Chondrocyte (in vitro differentiated cells): ENCODE data around the gene CORO1C. TPM values are rescaled to one million over a fixed set of nuclear protein-coding genes. Genes with fewer than 3 reads are reported as not detected.

Experiments used
- DNase-seq: peaks from one replicate; pipeline ENCODE4 v3.0.0; 2021; ENCODE audit warnings: mixed read lengths, low spot score
- H3K27ac Mint-ChIP-seq: one replicate; pipeline ENCODE4 v1.8.0; 2021; ENCODE audit warnings: mild to moderate bottlenecking, moderate library complexity, mixed read lengths; ENCODE audit not compliant: unreplicated experiment
- H3K27me3 Mint-ChIP-seq: 2 replicates; pipeline ENCODE4 v1.8.0; 2021; ENCODE audit warnings: low read depth, mixed read lengths
- H3K36me3 Mint-ChIP-seq: 2 replicates; pipeline ENCODE4 v1.8.0; 2021; ENCODE audit warnings: low read depth, mixed read lengths
- H3K4me1 Mint-ChIP-seq: 2 replicates; pipeline ENCODE4 v1.8.0; 2021; ENCODE audit warnings: low read depth, mild to moderate bottlenecking, mixed read lengths
- H3K4me3 Mint-ChIP-seq: one replicate; pipeline ENCODE4 v1.8.0; 2021; ENCODE audit warnings: mild to moderate bottlenecking, moderate library complexity, mixed read lengths; ENCODE audit not compliant: unreplicated experiment
- H3K9me3 Mint-ChIP-seq: 2 replicates; pipeline ENCODE4 v1.8.0; 2021; ENCODE audit warnings: low read depth, mixed read lengths
- total RNA-seq: library from RNA; stranded (reverse); gene quantifications from 3 replicates; pipeline ENCODE4 v1.2.1, GENCODE V29; 2021
- TF ChIP-seq, protein P1 (sequence below): fragments of 200-600 bp; sonication (generic); IDR thresholded peaks from 2 replicates; pipeline ENCODE4 v1.5.0; 2021; ENCODE audit warnings: antibody characterized with exemption, mild to moderate bottlenecking, moderate library complexity

CORO1C gene
- total RNA-seq, 1 donor from 2014 or later = 336 TPM

DNA sequence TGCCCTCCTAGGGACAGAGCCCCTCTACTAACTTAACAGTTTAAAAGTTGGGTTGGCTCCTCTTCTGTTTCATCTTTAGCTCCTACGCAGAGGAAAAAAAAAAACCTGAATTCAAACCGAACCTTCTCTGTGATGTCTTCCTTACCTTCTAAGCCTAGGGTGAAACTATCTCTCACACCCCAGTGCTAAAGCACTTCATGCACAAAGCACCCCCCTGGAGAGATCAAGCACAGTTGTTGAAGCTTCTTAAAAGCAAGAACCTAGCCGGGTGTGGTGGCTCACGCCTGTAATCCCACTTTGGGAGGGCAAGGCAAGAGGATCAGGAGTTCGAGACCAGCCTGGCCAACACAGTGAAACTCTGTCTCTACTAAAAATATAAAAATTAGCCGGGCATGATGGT is 37.6 kb downstream of the CORO1C start:
- H3K9me3 Mint-ChIP-seq = no peaks in the 10 kb centered on the region
- TF ChIP-seq, protein P1, sequence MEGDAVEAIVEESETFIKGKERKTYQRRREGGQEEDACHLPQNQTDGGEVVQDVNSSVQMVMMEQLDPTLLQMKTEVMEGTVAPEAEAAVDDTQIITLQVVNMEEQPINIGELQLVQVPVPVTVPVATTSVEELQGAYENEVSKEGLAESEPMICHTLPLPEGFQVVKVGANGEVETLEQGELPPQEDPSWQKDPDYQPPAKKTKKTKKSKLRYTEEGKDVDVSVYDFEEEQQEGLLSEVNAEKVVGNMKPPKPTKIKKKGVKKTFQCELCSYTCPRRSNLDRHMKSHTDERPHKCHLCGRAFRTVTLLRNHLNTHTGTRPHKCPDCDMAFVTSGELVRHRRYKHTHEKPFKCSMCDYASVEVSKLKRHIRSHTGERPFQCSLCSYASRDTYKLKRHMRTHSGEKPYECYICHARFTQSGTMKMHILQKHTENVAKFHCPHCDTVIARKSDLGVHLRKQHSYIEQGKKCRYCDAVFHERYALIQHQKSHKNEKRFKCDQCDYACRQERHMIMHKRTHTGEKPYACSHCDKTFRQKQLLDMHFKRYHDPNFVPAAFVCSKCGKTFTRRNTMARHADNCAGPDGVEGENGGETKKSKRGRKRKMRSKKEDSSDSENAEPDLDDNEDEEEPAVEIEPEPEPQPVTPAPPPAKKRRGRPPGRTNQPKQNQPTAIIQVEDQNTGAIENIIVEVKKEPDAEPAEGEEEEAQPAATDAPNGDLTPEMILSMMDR = no peak
- no peak overlapping the region for H3K4me3 Mint-ChIP-seq
- H3K36me3 Mint-ChIP-seq = peaks cover 27% of the 10 kb centered on the region
- H3K27me3 Mint-ChIP-seq = no peaks in the 10 kb centered on the region
- H3K27ac Mint-ChIP-seq = peak overlapping the region; percentile 90
- peaks cover 88% of the 10 kb centered on the region for H3K4me1 Mint-ChIP-seq
- DNase-seq = no peak

DNA sequence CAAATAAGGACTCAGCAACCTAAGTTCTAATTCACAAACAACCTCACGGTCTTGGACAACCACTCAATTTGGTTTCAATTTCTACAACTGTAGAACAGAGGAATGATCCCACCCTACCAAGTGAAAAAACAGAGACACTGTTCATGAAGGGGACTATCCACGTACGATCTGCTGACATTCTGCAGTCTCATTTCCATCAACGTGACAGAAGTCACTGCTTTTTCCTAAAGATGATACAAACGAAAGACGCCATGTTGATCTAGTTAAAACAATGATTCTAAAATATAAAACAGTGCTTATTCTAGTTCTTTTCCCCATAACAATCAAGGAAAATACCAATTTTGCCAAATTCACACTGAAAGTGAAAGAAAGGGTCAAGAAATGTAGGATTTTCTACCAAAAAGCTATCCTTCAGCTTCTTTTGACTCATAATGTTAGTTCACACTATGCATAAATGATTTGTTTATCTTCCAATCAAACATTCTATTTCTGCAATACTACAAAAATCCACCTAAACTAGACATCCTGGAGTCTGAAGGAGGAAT is 38.1 kb downstream of the CORO1C start:
- H3K27ac Mint-ChIP-seq = peak overlapping the region; percentile 97
- TF ChIP-seq, protein P1 = no peak
- peaks cover 91% of the 10 kb centered on the region for H3K4me1 Mint-ChIP-seq
- peaks cover 24% of the 10 kb centered on the region for H3K36me3 Mint-ChIP-seq
- H3K27me3 Mint-ChIP-seq = no peaks in the 10 kb centered on the region
- no peaks in the 10 kb centered on the region for H3K9me3 Mint-ChIP-seq
- no peak for DNase-seq
- no peak overlapping the region for H3K4me3 Mint-ChIP-seq

DNA sequence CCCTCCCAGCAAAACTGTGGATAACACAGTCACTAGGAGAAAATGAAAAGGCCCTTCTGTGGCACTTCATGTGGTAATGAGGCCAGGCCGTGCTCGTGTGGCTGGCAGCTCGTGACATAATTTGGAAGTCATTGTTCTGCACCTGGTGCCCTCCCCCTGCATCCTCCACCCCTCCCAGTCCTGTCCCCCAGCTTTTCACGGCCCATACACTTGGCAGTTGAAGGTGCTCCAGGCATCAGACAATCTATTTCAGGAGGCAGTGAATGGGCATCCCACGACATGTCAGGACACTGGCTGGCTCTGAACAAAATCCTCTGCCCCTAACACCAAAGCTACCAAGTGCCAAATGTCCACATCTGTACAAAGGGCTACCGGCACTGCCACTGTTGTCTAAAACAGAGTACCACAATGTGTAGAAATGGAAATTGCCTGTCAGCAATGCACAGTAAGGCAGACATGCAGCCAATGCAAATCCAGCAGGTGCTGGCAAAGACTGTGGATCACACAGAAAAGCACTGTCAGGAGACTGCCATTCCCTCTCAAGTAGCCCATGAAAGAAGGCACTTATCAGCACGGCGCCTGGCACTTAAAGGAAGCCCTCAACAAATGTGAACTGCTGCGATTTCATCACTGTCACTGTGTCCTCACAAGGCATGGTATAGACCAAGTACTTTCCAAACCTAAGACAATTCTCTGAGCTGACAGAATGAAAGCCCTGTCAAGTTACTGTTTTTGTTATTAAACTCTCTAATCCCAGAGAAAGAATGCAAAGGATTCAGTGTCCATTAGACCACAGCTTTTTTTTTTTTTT is 39.1 kb downstream of the CORO1C start:
- Mint-ChIP-seq H3K27me3 (no peaks in the 10 kb centered on the region), H3K27ac (peak overlapping the region; percentile 97), H3K4me3 (peak overlapping the region; percentile 55), H3K4me1 (peaks cover 88% of the 10 kb centered on the region), H3K9me3 (no peaks in the 10 kb centered on the region), H3K36me3 (peaks cover 18% of the 10 kb centered on the region)
- no peak for DNase-seq
- TF ChIP-seq, protein P1 = no peak

DNA sequence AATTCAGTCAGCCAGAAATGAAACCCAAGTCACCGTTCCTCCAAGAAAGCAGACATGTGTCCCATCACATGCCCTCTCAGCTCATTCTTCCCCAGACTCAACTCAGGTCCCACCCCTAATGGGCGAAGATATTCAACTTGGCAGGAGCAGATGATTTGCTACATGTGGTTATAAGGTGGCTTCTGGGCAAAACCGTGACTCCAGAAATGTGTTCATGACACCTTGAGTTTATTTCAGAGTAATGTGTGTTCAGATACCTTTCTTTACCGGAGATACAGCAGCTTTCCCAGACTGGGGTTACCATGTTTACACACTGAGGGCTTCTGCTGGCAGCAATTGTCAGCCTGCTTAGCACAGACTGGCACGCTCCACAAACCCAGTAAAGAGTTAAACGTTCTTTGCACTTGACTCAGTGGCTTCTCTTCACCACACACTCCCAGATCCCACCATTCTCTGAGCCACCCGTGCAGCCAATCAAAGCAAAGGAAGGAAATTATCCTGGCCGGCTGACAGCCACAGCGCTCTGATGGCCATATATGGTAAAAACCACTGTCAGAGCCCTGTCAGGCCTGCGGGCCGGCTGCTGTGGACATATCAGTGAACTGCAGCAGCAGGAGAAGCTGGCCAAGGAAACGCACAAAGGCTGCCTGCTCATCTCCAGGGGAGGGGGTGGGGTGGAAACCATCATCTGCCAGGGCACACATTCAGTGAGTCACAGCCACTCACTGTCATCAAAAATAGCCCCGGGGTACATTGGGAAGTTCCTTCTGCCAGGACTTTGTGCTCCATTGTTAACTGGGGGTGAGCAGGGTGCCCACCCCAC is 39.9 kb downstream of the CORO1C start:
- Mint-ChIP-seq H3K4me1 (peaks cover 88% of the 10 kb centered on the region), H3K27ac (peak overlapping the region; percentile 97), H3K27me3 (no peaks in the 10 kb centered on the region), H3K4me3 (peak overlapping the region; percentile 55), H3K9me3 (no peaks in the 10 kb centered on the region), H3K36me3 (peaks cover 17% of the 10 kb centered on the region)
- TF ChIP-seq, protein P1 = peak; percentile 54
- peak; percentile 96 for DNase-seq

DNA sequence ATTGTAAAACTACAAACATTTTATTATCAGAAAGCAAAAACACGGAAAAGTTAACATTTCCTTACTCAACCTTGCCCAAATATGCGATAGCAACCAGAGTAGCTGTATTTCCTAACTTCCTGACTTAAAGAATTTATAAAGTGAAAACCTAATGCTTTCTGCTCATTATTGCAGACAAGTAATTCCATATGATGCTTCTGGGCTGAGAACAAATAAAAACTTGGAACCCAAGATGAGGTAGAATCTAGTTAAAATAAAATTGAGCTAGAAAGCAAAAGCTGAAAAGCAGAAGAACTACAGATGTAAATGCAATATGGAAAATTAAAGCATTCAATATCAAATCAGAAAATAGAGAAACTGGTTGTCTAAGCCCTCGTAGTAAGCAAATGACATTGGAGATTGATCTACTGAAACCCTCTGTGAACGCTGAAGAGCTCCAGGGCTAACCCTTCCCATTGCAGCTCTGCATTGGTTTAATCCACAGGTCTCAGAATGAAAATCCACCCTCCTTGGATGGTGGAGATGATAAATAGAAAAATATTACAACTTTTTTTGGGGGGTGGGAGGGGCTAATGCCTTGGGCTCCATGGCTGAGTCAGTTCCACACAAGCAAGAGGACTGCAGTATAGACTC is 40.7 kb downstream of the CORO1C start:
- Mint-ChIP-seq H3K27ac (peak overlapping the region; percentile 97), H3K27me3 (no peaks in the 10 kb centered on the region), H3K36me3 (peaks cover 14% of the 10 kb centered on the region), H3K4me3 (peak overlapping the region; percentile 40), H3K4me1 (peaks cover 88% of the 10 kb centered on the region), H3K9me3 (no peaks in the 10 kb centered on the region)
- no peak for DNase-seq
- TF ChIP-seq, protein P1 = no peak
